HG03196 (cell line): ENCODE data around the gene MAB21L4.

Experiments
- ATAC-seq: cut with Tn5 transposase; IDR thresholded peaks from one replicate; pipeline ENCODE4 v1.9.1; 2021; ENCODE audit not compliant: unreplicated experiment

Gene MAB21L4

GRCh38 chr2:240884745-240885144, 11.2 kb downstream of the MAB21L4 start:
- ATAC-seq = no peak

- ATAC-seq = no peak
Measured at GRCh38 chr2:240884221-240884620, 11.7 kb downstream of the MAB21L4 start.

- no peak for ATAC-seq
Measured at GRCh38 chr2:240881913-240882312, 14.0 kb downstream of the MAB21L4 start.

DNA sequence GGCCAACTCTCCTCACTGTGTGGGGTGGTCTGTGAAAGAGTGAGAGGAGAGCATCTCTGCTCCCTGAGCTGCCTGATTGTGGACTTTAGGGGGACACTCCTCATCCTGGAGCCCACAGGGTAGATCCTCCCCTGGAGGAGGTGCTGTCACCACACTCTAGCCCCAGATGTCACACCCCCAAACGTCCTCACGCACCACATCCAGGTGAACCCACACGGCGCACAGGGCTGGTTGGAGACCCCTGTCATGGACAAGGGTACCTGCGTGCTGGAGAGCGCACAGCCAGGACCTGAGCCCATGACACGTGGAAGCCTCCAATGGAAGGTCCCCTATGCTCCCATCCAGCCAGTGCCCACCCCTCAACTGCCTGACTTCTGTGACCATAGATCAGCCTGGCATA, 16.9 kb downstream of the MAB21L4 start:
- ATAC-seq = no peak

- no peak for ATAC-seq
Measured at GRCh38 chr2:240878341-240878936, 17.5 kb downstream of the MAB21L4 start.

DNA sequence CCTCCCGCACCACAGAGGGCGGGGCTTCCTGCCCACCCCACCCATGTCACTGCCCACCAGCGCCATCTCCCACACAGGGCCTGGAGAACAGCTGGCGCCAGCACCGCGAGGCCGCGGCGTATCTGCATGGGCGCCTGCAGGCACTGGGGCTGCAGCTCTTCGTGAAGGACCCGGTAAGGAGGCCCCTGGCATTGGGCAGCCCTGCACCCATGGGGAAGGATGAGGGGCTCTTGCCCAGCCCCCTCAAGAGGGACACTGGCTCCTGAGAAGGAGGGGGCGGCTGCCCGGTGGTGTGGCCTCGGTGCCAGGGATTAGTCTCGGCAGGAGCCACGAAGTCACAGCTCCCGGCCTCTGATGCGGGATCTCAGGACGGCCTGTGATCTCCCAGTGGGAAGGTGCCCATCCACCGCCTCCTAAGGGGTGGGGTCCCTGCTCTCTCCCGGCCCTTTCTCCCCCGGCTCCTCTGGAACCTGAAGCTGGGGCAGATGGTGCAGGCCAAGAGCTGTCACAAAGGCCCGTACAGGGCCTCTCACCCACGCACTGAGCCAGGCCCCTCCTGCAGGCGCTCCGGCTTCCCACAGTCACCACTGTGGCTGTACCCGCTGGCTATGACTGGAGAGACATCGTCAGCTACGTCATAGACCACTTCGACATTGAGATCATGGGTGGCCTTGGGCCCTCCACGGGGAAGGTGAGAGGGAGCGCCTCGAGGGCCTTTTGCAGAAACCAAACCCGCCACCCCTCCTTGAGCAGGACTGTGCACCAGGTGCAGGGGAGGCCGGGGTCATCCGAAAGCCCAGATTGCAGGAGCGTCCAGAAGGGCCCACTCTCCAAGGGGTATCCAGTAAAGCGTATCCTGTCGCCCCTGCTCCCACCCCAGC, 18.3 kb downstream of the MAB21L4 start:
- no peak for ATAC-seq

- ATAC-seq = no peak
Measured at GRCh38 chr2:240876475-240877251, 19.3 kb downstream of the MAB21L4 start.

DNA sequence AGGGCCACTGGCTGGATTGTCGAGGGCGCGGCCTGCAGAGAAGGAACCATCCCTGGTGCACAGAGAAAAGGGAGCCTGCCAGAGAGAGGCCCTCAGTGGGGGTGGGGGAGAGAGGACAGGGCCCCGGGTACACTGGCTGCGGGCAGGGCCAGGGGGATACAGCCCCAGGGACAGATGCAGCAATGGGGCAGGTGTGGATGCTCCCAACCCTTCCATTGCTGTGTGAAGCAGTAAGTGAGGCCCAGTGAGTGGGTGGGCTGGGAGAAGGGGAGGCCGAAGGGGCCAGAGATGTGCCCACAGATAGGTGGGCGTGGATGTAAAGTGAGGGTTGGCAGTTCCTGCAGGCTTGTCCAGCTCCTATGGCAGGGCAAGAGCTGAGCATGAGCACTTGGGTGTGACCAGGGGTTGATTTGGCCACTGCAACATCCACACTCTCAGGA, 19.9 kb downstream of the MAB21L4 start:
- no peak for ATAC-seq

DNA sequence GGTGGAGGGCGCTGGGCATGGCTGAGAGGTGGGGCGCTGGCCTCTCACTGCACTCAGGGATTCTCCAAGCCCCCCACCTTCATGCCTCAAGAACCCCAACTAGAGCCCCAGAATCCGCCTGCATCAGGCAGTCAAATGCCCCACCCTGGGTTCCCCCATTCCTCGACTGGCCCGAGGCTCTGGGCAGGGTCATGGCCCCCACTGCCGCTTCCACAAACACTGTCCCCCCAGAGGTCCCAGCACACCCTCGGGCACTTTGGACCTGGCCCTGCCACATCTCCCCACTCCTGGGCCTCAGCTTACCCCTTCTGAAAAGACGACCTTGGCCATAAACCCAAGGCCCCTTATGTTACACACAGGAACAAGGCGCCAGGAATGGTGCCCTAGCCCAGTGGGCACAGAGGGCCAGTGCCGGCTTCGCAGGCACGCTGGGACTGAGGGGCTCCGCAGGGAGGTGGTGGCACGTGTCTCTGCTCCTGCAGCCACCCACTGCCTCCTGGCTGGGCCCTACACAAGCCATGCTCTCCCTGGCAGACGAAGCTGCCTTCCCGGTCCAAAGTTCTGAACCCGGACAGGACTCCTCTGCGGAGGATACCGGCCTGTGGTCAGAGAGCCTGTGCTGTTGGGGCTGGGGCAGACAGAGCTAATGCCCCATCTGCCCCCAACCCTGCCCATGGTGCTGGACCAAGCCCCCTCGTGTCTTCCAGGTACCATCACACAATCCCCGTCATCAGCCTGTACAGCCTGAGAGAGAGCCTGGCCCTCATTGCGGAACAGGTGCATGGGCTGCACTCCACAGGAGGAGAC, 20.5 kb downstream of the MAB21L4 start:
- no peak for ATAC-seq

- ATAC-seq = no peak
Measured at GRCh38 chr2:240874715-240875227, 21.2 kb downstream of the MAB21L4 start.

DNA sequence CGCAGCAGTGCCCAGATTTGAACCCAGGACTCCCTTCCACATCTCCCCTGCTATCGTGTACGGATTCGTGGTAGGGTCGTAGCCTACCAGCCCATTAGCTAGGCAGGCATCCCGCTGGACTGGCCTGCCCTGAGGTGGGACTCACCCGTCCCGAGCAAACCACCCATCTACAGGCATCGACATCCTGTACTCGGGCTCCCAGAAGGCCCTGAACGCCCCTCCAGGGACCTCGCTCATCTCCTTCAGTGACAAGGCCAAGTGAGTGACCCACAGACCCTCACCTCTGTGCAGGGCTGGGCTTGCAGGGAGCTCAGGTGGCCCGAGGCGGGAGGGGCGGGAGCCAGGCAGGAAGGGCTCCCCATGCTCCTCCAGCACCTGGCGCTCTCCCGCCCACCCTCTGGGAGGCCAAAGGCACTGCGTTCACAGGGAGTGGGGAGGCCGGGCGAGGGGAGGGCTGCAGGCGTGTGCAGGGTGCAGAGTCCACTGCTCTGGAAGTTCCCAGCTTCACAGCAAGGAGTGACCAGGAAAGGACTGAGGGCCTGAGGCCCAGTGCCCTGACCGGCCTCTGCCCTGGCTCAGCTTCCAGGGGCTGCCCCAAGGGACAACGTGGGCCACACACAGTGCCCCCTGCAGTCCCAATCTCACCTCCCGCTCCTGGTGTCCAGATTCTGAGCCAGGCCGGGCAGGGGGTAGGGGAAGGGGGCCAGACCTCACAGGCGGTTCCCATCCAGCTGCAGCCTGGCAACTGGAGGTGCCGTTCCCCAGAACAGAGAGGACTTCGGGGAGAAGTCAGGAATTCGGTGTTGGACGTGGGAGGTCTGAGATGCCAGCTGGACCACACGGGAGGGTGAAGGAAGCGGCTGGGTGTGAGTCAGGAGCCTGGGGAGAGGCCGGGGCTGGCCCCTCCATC, 21.9 kb downstream of the MAB21L4 start:
- ATAC-seq = no peak

- no peak for ATAC-seq
Measured at GRCh38 chr2:240873098-240873788, 22.7 kb downstream of the MAB21L4 start.

- no peak for ATAC-seq
Measured at GRCh38 chr2:240872317-240873097, 23.4 kb downstream of the MAB21L4 start.

DNA sequence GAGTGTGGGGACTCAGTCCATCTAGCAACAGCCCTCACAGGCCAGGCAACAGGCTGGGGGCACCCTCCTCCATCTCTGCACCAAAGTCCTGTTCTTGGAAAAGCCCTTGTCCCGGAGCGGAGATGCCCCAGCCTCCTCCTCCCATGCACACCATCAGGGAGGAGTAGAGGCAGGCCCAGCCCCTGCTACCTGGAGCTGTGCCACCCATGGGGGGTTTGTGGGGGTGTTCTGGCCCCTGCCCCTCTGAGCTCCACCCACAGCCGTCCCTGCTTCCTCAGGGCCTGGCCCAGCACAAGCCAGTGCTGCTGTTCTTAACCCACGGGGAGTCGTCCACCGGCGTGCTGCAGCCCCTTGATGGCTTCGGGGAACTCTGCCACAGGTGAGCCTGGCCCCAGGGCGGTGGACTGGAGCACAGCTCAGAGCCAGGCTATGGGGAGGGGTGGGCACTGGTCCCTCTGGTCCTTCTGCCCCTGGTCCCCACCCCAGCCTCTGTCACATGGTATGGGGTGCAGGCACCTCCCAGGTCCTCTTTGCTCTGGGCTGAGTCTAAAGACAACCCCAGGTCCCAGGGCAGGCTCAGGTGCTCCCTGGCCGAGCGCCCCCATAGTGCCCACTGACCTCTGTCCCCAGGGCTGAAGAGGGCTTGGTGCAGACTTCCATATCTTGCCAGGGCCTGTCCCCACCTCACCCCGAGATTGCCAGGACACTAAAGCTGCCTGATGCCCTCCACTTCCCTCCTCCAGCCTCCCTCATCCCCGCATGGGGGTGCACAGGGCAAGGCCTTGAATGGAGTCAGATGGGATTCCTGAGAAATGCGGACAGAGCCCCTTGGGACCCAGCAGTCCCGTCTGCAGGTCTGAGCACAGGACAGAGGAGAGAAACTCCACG, 24.6 kb downstream of the MAB21L4 start:
- ATAC-seq = no peak

DNA sequence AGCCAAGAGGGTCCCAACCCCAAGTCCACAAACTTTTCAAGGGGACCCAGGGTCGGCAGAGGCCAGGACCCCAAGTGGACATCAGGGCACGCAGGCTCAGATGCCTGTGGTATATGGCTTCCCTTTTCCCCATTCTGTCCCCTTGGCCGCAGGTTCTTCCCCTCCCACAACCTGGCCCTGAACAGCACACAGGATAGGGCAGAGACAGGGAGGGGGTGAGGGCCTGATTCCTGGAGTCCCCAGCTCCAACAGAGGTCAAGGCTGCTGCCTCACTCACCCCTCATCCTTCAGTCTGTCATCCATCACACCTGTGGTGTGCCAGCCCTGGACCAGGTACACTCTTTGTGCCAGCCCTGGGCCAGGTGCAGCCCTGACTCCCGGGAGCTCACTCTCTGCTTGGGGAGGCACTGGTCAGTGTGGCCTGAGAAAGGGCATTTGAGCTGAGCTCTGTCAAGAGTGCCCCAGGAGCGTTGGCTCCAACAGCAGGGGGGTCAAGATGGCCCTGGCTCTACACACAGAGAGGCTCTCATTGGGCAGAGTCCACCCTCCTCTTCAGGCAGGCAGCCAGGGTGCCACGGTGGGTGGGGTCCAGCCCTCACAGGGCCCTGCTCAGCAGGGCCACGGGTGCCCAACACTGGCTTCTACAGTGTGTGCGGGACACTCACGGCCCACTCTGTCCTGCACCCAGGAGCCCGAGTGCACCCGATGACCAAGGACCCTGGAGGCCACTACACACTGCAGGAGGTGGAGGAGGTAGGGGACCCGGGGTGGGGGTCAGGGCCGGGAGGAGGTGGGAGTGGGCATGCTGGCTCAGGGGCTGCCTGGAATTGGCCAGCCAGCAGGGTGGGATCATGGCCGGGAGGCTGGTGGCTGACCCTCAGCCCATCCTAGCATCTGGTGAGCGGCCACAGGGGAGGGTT, 25.7 kb downstream of the MAB21L4 start:
- ATAC-seq = no peak
